HG03196 (cell line): ENCODE data around the gene AOPEP.
"Not testable (repeated sequence)": the region's sequence is repeated elsewhere in the genome, so short reads cannot be mapped to it uniquely, and the experiment has no call there.

Source experiments
- ATAC-seq: cut with Tn5 transposase; IDR thresholded peaks from one replicate; pipeline ENCODE4 v1.9.1; 2021; ENCODE audit not compliant: unreplicated experiment

Gene AOPEP

GRCh38 chr9:94866770-94867169 is 140.3 kb downstream of the AOPEP start:
- no peak for ATAC-seq

GRCh38 chr9:94867281-94867841 is 140.9 kb downstream of the AOPEP start:
- no peak for ATAC-seq

- ATAC-seq, result no peak
Observed at GRCh38 chr9:94867842-94868312, 141.4 kb downstream of the AOPEP start.

DNA sequence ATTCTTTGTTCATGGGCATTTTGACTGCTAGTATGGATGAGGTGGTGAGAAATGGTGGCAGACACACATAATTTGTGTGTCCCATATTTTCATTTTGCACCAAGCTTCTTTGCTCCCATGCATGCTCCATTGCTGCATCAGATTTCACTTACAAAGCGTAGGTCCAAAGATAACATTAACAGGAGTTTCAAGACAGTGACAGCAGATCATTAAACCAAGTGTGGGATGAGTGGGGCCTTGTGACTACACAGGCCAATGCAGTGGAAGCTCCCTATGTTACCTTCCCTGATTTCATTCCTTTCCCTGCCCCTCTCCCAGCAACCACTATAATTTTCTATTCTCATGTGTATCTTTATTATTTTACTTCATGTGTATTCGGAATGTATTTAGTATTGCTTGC is 142.0 kb downstream of the AOPEP start:
- ATAC-seq, result no peak

DNA sequence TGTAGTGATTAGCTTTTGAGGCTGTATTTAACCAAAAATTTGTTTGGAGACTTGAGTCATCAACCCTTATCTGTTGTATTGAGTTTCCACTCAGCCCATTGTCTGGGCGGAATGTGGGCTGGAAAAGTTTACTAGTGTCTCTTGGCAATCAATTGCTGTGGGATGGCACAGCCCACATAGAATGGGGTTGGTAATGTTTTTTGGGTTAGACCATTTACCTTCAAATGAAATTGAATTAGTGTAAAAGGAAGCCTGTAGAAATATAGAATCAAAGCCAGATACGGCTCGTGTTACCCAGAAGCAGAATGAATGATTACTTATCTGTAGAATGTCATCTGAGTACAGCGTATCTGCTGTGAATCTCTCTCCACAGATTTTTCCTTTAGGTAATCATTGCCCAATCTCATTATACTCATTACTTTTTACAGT is 142.9 kb downstream of the AOPEP start:
- ATAC-seq, result no peak

DNA sequence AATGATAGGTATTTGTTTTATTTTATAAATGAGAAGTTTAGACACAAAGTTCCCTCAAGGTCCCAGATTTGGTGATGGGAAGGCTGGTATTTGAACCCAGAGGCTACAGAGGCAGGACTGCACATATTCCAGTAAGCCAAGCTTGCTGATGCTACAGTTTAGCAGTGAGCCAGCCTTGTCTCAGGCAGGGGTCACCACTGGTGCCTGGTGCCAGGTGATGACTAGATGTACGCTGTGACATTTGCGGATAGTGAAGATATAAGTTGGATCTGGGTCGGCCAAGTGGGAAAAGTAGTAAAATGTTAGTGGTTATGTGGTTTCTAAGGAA is 143.9 kb downstream of the AOPEP start:
- ATAC-seq, result no peak

- no peak for ATAC-seq
Observed at GRCh38 chr9:94870793-94871558, 144.5 kb downstream of the AOPEP start.

DNA sequence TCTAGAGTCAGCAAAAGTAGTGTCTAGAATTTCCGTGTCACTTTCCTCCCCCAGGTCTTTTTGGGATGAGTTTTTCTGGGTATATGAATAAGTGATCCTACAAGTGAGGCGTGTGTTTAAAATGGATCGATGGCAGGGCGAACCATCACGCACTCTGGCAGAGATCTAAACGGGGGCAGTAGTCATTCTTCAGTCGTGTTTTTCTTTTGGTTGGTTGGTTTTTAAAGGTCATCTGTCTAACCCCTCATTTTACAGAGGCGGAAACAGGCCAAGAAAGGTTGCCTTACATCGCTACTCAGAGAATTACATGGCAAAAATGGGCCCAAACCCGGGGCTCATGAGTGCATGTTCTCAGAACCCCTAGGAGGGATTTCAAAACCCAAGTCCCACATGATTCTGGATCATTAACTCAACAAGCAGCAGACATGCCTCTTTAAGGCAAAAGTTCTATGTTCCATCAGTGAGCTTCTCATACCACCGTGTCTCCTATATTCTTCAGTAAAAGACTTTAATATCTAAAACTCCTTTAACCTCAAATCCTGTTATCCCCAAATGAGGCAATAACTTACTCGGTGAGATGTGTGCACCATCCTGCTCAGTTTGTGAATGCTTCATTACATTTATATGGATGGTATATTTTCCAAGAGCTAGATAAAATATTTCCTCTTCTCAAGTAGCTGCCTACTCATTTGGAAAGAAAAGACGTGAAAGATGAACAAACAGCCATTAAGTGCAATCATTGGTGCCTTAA is 145.8 kb downstream of the AOPEP start:
- no peak for ATAC-seq

GRCh38 chr9:94872891-94873511 is 146.5 kb downstream of the AOPEP start:
- no peak for ATAC-seq

- ATAC-seq, result no peak
Observed at GRCh38 chr9:94874316-94874715, 147.8 kb downstream of the AOPEP start.

DNA sequence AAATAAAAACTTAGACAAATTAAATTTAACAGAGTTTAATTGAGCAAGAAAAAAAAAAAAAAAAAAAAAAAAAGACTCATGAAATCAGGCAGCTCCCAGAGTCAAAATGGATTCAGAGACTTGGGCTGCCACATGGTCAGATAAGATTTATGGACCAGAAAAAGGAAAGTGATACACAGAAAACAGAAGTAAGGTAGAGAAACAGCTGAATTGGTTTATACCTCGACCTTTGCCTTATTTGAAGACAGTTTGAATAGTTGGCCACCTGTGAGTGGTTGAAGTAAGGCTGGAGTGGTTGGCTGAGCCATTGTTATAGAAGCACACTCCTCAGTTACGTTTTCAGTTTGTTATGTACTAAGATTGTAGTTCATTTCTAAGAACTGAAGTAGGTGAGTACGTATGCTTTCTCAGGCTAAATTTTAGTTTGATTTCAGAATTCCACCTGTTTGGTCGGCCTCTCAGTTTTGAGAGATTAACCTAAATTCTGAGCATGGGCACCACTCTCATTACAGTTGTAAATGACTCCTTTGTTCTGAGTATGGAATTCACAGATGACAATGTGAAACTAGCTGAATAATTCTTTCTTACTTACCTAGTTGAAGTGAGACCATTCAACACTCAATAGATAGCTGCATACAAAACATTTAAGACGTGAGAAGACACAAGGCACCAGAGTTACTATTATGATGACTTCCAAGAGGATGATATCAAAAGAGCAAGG is 149.0 kb downstream of the AOPEP start:
- ATAC-seq, result peak; percentile 69

DNA sequence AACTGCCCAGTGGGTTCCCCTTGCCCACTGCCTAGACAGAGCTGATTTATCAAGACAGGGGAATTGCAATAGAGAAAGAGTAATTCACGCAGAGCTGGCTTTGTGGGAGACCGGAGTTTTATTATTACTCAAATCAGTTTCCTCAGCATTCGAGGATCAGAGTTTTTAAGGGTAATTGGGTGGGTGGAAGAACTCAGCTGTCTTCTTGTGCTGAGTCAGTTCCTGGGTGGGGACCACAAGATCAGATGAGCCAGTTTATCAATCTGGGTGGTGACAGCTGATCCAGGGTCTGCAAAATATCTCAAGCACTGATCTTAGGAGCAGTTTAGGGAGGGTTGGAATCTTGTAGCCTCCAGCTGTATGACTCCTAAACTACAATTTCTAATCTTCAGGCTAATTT is 152.3 kb downstream of the AOPEP start:
- ATAC-seq, result not testable (repeated sequence)

GRCh38 chr9:94879230-94879629 is 152.7 kb downstream of the AOPEP start:
- no peak for ATAC-seq

- no peak for ATAC-seq
Observed at GRCh38 chr9:94881023-94881422, 154.5 kb downstream of the AOPEP start.

- no peak for ATAC-seq
Observed at GRCh38 chr9:94881454-94881853, 155.0 kb downstream of the AOPEP start.

GRCh38 chr9:94881940-94882339 is 155.4 kb downstream of the AOPEP start:
- ATAC-seq, result no peak

DNA sequence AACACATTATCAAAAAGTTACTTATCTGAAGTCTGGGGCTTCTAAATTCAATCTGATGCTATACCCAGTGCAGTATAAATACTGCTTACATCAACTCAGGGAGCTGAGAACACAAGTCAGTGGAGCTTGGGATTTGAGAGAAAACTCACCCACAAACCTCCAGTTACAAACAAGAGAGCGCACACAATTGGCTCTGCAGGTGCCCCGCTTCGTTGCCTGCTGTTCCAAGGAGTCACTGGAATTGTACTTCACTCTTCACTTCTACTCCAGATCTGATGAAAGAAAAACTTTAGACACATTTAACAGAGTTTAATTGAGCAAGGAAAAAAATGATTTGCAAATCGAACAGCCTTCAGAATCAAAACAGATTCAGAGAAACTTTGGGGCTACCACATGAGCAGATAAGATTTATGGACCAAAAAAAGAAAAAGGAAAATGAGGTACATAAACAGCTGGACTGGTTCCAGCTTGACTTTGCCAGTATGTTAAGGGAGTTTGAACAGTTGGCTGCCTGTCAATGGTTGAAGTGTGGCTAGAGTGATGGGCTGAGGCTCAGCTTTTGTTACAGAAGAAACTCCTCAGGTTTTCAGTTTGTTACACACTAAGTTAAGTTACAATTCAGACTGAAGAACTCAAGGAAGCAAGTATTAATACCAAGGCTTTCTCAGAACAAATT is 156.6 kb downstream of the AOPEP start:
- no peak for ATAC-seq

DNA sequence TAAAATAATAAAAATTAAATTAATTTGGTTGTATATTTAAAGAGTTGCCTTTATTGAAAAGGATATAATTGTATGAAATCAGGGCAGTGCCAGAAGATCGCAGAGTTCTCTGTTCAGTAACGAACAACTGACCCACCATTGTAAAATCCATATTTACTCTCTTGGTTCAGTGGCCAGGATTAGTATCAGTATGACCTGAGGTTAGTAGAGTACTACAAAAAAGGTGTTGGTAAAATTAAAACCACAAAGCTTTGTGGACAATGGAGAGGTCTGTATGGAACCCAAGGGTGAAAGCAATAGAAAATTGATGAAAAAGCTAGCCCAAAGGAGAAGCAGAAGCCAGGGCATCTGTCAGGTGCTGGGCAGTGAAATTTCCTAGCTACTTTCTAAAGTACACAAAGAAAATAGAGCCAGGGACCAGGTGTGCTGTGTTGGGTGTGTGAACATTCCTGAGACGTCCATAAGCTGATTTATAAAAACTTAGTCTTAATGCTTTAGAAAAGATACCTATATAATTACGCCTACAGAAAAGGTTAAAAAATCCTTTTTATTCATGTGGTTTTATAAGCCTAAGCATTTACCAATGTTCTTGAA is 159.5 kb downstream of the AOPEP start:
- no peak for ATAC-seq

- no peak for ATAC-seq
Observed at GRCh38 chr9:94887721-94888120, 161.2 kb downstream of the AOPEP start.

GRCh38 chr9:94888775-94889174 is 162.3 kb downstream of the AOPEP start:
- ATAC-seq, result no peak
